IMR-90 (cell line): ENCODE measurements around the gene ANKLE2. TPM values are rescaled to one million over a fixed set of nuclear protein-coding genes. Genes with fewer than 3 reads are reported as not detected.

Source experiments
- ATAC-seq: fragments of 200-7000 bp; cut with Tn5 transposase; 2 replicates; pipeline ENCODE4 v1.9.1; 2020; ENCODE audit warnings: low read depth, mild to moderate bottlenecking, moderate library complexity
- BruUV-seq: library from RNA; stranded (reverse); fragments of 400-500 nt; replicated peaks from 2 replicates; lab custom pipeline; 2021; lab: Mats Ljungman, UMichigan
- CTCF ChIA-PET: fragments of 300-600 bp; formaldehyde crosslinking; extraction: SDS; loops from one replicate; lab custom pipeline; 2021; ENCODE audit warnings: antibody characterized with exemption; lab: Yijun Ruan, JAX
- POLR2A ChIA-PET: fragments of 300-600 bp; sonication (Branson Sonifier 250); formaldehyde crosslinking; loops from one replicate; lab custom pipeline; 2022; ENCODE audit warnings: antibody characterized with exemption; ENCODE audit not compliant: unreplicated experiment; lab: Charles Lee
- DNase-seq: peaks from one replicate; pipeline ENCODE4 v3.0.0; 2013
- H2AFZ ChIP-seq: replicated peaks from 2 replicates; pipeline ENCODE3; 2013; ENCODE audit warnings: low read length, mild to moderate bottlenecking; ENCODE audit not compliant: poor library complexity
- H2AK5ac ChIP-seq: 2 replicates; pipeline ENCODE4 v1.6.1; 2013; ENCODE audit warnings: low read depth, low read length, inconsistent platforms
- H2AK9ac ChIP-seq: replicated peaks from 2 replicates; pipeline ENCODE3; 2013; ENCODE audit warnings: mild to moderate bottlenecking, low read depth, low read length, moderate library complexity; ENCODE audit not compliant: poor library complexity
- H2BK120ac ChIP-seq: 2 replicates; pipeline ENCODE4 v1.6.1; 2013; ENCODE audit warnings: low read depth, low read length, inconsistent platforms
- H2BK15ac ChIP-seq: 3 replicates; pipeline ENCODE4 v1.6.1; 2013; ENCODE audit warnings: low read depth, low read length, inconsistent platforms
- H2BK20ac ChIP-seq: 2 replicates; pipeline ENCODE4 v1.6.1; 2013; ENCODE audit warnings: low read depth, mild to moderate bottlenecking, inconsistent platforms, low read length, moderate library complexity
- H2BK5ac ChIP-seq: 2 replicates; pipeline ENCODE4 v1.6.1; 2013; ENCODE audit warnings: mild to moderate bottlenecking, low read depth, low read length, inconsistent platforms; ENCODE audit not compliant: poor library complexity, severe bottlenecking
- H3K14ac ChIP-seq: replicated peaks from 2 replicates; pipeline ENCODE4 v1.6.1; 2013; ENCODE audit warnings: low read depth, low read length, inconsistent platforms
- H3K18ac ChIP-seq: 2 replicates; pipeline ENCODE4 v1.6.1; 2013; ENCODE audit warnings: low read depth, low read length, control low read depth
- H3K23ac ChIP-seq: 2 replicates; pipeline ENCODE4 v1.6.1; 2013; ENCODE audit warnings: low read depth, low read length, inconsistent platforms
- H3K27ac ChIP-seq: 2 replicates; pipeline ENCODE4 v1.5.1; 2013; ENCODE audit warnings: mild to moderate bottlenecking, control low read depth, low read length; ENCODE audit not compliant: insufficient read depth
- H3K27me3 ChIP-seq: 2 replicates; pipeline ENCODE4 v1.6.1; 2013; ENCODE audit warnings: low read length; ENCODE audit not compliant: control insufficient read depth, insufficient read depth
- H3K36me3 ChIP-seq: 2 replicates; pipeline ENCODE4 v1.6.1; 2013; ENCODE audit warnings: low read length, mixed read lengths; ENCODE audit not compliant: control insufficient read depth, insufficient read depth
- H3K4ac ChIP-seq: 2 replicates; pipeline ENCODE4 v1.6.1; 2013; ENCODE audit warnings: low read depth, low read length, inconsistent platforms
- H3K4me1 ChIP-seq: 2 replicates; pipeline ENCODE4 v1.6.1; 2013; ENCODE audit warnings: low read length, mixed read lengths; ENCODE audit not compliant: control insufficient read depth, insufficient read depth
- H3K4me2 ChIP-seq: 2 replicates; pipeline ENCODE4 v1.6.1; 2013; ENCODE audit warnings: low read depth, mild to moderate bottlenecking, control low read depth, low read length, moderate library complexity
- H3K4me3 ChIP-seq: 2 replicates; pipeline ENCODE4 v1.5.1; 2013; ENCODE audit warnings: low read depth, mild to moderate bottlenecking, control low read depth, low read length, moderate library complexity; ENCODE audit not compliant: insufficient read depth
- H3K56ac ChIP-seq: 2 replicates; pipeline ENCODE4 v1.6.1; 2013; ENCODE audit warnings: low read length, inconsistent platforms; ENCODE audit not compliant: insufficient read depth; ENCODE audit errors: extremely low read depth
- H3K79me1 ChIP-seq, 2 experiments: 2 replicates each; pipeline ENCODE4 v1.6.1; 2013; ENCODE audit warnings: low read length in 2 of 2, inconsistent platforms in 1 of 2, low read depth in 1 of 2
- H3K9ac ChIP-seq: 2 replicates; pipeline ENCODE4 v1.6.1; 2013; ENCODE audit warnings: low read depth, low read length, control low read depth
- H3K9me1 ChIP-seq: 2 replicates; pipeline ENCODE4 v1.6.1; 2013; ENCODE audit warnings: low read length, inconsistent platforms; ENCODE audit not compliant: insufficient read depth
- H3K9me3 ChIP-seq: 2 replicates; pipeline ENCODE4 v1.6.1; 2013; ENCODE audit warnings: low read length; ENCODE audit not compliant: control insufficient read depth, insufficient read depth
- H4K20me1 ChIP-seq: 2 replicates; pipeline ENCODE4 v1.6.1; 2013; ENCODE audit warnings: low read length, inconsistent platforms; ENCODE audit not compliant: insufficient read depth
- H4K5ac ChIP-seq: 2 replicates; pipeline ENCODE4 v1.6.1; 2013; ENCODE audit warnings: mild to moderate bottlenecking, low read depth, low read length, control low read depth
- H4K8ac ChIP-seq, 2 experiments: 2 replicates each; pipeline ENCODE4 v1.6.1; 2013; ENCODE audit warnings: low read depth in 2 of 2, low read length in 2 of 2, control low read depth in 1 of 2, inconsistent platforms in 1 of 2
- H4K91ac ChIP-seq: 2 replicates; pipeline ENCODE4 v1.6.1; 2013; ENCODE audit warnings: low read depth, low read length, inconsistent platforms; ENCODE audit not compliant: insufficient read depth
- BHLHE40 ChIP-seq: fragments of 150-350 bp; IDR thresholded peaks from 2 replicates; pipeline ENCODE4 v1.6.1; 2016; ENCODE audit warnings: mild to moderate bottlenecking, low read depth, low read length
- CEBPB ChIP-seq: IDR thresholded peaks from 2 replicates; pipeline ENCODE4 v1.6.1; 2012; ENCODE audit warnings: low read depth, low read length, improper control_type of control experiment
- CHD1 ChIP-seq: IDR thresholded peaks from 2 replicates; pipeline ENCODE4 v1.6.1; 2012; ENCODE audit warnings: low read depth, low read length, improper control_type of control experiment
- CTCF ChIP-seq: conservative IDR thresholded peaks from 2 replicates; pipeline ENCODE4 v1.5.1; 2012; ENCODE audit warnings: mild to moderate bottlenecking, low read depth, low read length, improper control_type of control experiment
- ELK1 ChIP-seq: fragments of 150-350 bp; IDR thresholded peaks from 2 replicates; pipeline ENCODE4 v1.6.1; 2016; ENCODE audit warnings: low read depth, mild to moderate bottlenecking, low read length, moderate library complexity, borderline replicate concordance
- FOS ChIP-seq: fragments of 150-350 bp; IDR thresholded peaks from 2 replicates; pipeline ENCODE4 v1.6.1; 2016; ENCODE audit warnings: low read depth, low read length
- MAFK ChIP-seq: IDR thresholded peaks from 2 replicates; pipeline ENCODE4 v1.6.1; 2012; ENCODE audit warnings: low read depth, low read length, improper control_type of control experiment
- RAD21 ChIP-seq: IDR thresholded peaks from 2 replicates; pipeline ENCODE4 v1.6.1; 2012; ENCODE audit warnings: low read length, improper control_type of control experiment
- WGBS, 2 experiments: methylation state at CpG; one replicate each; pipeline versions ENCODE4 v1.1.5 to v1.1.7; 2013; ENCODE audit warnings: missing lambda C conversion rate in 2 of 2; ENCODE audit not compliant: insufficient read length in 1 of 2; ENCODE audit errors: extremely low coverage in 2 of 2; 5-methylcytosine and 5-hydroxymethylcytosine counted together
- dilution Hi-C: fragments of 300-500 bp; cut with HindIII; formaldehyde crosslinking; loops from one replicate; pipeline ENCODE4 v1.14.3; 2018; ENCODE audit warnings: low sequenced_read_pairs; ENCODE audit not compliant: unreplicated experiment
- in situ Hi-C: fragments of 300-500 bp; cut with MboI; formaldehyde crosslinking; loops from 3 replicates; pipeline ENCODE4 v1.14.3; 2019; ENCODE audit warnings: low sequenced_read_pairs, inconsistent platforms, mixed read lengths
- intact Hi-C: fragments of 100-400 bp; cut with micrococcal nuclease; formaldehyde crosslinking; loops from 2 replicates; pipeline ENCODE4 v1.10.0; 2022
- polyA plus RNA-seq, 3 experiments: library from polyadenylated mRNA; depleted of rRNA; stranded (reverse); fragments of >200 nt; gene quantifications; 2 replicates each; pipeline ENCODE4 v1.2.3, GENCODE V29; 2012; ENCODE audit warnings: low replicate concordance in 1 of 3
- total RNA-seq: library from RNA; depleted of rRNA; stranded (reverse); fragments of >200 nt; gene quantifications from 2 replicates; pipeline ENCODE4 v1.2.3, GENCODE V29; 2012

Gene ANKLE2
- total and polyA plus RNA-seq, 2 of the 4 experiments (the other 2 are of a cell fraction), result 63.4 to 82.4 TPM

DNA sequence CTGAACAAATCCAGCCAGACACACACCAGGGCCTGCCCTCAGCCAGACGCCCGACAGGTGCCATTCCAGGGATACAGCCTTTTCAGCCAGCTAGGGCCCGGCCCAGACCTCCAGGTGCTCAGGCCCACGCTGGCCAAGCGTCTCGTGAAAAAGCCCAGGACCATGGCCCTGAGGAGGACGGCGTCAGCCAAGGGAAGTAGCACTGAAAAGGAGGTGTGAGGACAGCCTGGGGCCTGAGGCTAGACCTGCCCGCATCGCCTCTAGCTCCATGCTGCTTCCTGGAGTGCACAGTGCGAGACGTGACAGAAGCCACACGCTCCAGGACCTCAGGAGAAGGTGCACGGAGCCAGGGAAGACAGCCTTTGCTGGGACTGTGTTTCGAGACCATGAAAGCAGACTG, 37.2 kb upstream of the ANKLE2 start:
- no peak overlapping the region for H4K5ac ChIP-seq
- no peak for TF ChIP-seq CEBPB
- TF ChIP-seq RAD21, result no peak
- TF ChIP-seq BHLHE40, result no peak
- TF ChIP-seq CHD1, result no peak
- no peak for TF ChIP-seq ELK1
- no peak for TF ChIP-seq CTCF
- TF ChIP-seq MAFK, result no peak
- no peak for TF ChIP-seq FOS
- no peak overlapping the region for H2BK5ac ChIP-seq
- WGBS, 2 experiments, result 97% methylated on average over 9 of the region's 15 CpGs; no CpG with 5 or more reads in 1 of the 2 experiments
- ChIA-PET CTCF (no interaction called here), POLR2A (no interaction called here)
- H3K4ac ChIP-seq, result no peak overlapping the region
- H3K56ac ChIP-seq, result no peak overlapping the region
- H4K20me1 ChIP-seq, result peaks cover 51% of the 10 kb centered on the region
- H3K9ac ChIP-seq, result no peak overlapping the region
- H3K4me1 ChIP-seq, result no peaks in the 10 kb centered on the region
- H3K36me3 ChIP-seq, result peaks cover 79% of the 10 kb centered on the region
- no peak overlapping the region for H3K4me2 ChIP-seq
- no peak overlapping the region for H3K23ac ChIP-seq
- DNase-seq (no peak), ATAC-seq (no peak)
- no peak overlapping the region for H2BK20ac ChIP-seq
- H3K14ac ChIP-seq, result no peak overlapping the region
- H3K27me3 ChIP-seq, result no peaks in the 10 kb centered on the region
- in situ Hi-C loops (no loop called here), intact Hi-C loops (no loop called here), dilution Hi-C loops (no loop called here)
- no peak overlapping the region for H2AK9ac ChIP-seq
- no peak overlapping the region for H3K4me3 ChIP-seq
- H3K27ac ChIP-seq, result no peak overlapping the region
- H2BK15ac ChIP-seq, result no peak overlapping the region
- no peak overlapping the region for H2BK120ac ChIP-seq
- H4K8ac ChIP-seq, result no peak overlapping the region
- no peaks in the 10 kb centered on the region for H3K9me3 ChIP-seq
- no peaks in the 10 kb centered on the region for H3K9me1 ChIP-seq
- no peak overlapping the region for H4K91ac ChIP-seq
- no peak overlapping the region for H3K18ac ChIP-seq
- H3K79me1 ChIP-seq, result peaks cover 17 to 61% of the 10 kb centered on the region in 2 experiments
- BruUV-seq, result no TSS peak
- peak overlapping the region; percentile 2 for H2AFZ ChIP-seq
- H2AK5ac ChIP-seq, result no peak overlapping the region
